GM21825 (cell line): ENCODE measurements around the gene QSOX1.

Experiments
- ATAC-seq: cut with Tn5 transposase; IDR thresholded peaks from one replicate; pipeline ENCODE4 v1.9.1; 2021; ENCODE audit warnings: mild to moderate bottlenecking, moderate library complexity; ENCODE audit not compliant: unreplicated experiment

The QSOX1 gene

DNA sequence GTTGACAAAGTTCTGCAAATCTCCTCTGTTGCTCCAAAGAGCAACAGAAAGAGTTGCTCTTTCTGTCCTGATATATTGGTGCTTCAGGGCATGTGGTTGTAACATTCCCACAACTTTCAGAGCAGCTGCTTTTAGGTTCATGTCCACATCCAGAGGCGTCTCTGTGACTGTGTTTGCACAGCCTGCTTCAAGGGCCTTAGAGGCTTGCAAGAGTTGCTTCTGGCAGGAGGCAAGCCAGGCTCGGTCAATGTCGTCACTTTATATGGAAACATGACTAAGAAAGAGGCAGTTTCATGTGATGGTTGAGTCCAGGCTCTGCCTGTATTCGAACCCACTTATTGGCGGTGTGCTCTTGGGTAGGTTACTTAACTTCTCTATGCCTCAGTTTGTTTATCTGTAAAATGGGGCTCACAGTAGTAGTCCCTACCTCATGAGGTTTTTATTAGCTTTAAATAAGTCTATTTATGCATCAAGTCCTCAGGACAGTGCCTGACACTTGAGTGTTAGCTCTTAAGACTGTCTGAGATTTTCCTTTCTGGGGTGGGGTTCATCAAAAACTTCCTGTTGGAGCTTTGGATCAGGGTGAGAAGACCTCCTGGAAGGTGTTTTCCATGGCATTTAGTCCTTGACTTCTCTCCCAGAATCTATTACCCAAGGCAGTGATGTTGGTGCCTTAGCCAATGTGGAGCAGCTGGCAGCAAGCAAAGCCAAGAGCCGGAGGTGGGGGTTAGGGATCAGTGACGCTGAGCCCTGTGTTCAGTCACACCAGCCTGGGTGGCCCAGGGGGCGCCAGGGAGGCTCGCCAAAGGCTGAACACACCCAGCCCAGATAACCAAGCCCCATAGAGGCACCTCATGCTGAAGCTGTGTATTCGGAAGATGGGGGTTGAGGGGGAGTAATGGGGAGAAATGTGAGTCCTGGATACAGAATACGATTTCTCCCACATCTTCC is 94.3 kb downstream of the QSOX1 start:
- no peak for ATAC-seq

DNA sequence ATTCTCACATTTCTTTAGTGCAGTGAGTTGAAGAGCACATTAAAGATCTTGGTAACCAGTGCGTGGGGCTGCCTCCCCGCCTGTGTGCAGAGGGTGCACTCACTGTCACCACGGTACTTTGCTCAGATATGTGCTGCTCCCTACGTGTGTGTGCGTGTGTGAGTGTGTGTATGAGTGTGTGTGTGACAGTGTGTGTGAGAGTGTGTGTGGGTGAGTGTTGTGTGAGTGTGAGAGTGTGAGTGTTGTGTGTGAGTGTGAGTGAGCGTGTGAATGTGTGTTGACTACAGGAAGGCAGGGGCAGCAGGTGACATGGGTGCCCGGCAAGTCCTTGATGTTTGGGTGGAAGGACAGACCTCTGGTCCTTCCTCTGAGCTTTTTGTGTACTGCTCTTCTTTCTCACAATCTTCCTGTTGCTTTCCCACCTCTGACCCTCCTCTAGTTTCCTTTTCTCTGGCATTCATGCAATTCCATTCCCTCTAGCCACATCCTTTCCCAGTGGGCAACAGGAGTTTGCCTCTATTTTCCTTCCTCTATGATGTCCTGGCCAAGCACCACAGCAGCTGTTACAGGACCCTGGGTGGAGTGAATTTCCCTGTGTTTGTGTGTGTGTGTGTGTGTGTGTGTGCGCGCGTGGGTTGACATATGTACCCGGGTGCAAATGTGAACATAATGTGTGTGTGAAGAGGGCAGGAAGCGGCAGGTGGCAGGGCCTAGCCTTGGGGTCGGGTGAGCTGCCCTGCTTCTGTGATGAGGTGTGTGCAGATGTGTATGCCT is 95.2 kb downstream of the QSOX1 start:
- no peak for ATAC-seq

DNA sequence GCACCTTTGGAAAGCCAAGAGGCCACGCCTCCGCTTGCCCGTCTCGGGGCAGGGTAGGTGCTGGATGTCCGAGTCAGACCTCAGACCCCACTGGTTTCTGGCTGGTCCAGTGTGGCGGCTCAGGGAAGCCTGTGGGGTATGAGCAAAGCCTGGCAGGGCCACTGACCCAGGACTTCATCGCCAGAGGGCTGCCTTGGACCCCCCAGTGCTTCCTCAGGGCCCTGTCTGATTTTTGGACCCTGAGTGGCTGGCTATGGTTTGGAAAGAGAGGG is 95.8 kb downstream of the QSOX1 start:
- ATAC-seq = no peak

DNA sequence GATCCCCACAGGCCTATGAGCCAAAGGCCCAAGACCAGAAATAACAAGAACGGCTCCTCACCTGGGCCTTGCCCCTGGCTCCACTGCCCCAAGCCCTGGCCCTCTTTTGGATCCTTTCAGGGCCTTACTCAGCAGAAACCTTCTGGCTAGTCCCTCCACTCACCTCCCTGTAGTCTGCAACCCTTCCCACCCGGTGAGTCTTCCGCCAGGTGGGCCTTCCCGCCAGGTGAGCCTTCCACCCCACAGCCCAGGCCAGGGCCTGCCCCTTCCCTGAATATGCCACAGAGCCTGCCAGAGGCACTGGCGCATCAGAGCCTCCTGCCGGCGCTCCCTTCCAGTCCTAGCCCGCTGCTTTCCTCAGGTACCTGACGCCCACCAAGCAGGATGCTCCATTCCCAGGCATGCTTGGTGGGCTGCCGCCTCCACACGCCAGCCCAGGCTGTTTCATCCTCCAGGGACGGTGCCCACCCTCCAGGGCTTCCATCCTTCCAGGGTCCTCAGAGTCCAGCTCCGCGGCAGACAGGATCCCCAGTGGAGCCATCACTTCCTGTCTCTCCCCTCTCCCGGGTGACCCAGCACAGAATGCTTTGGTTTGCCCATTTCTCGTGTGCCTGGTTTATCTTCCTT is 96.3 kb downstream of the QSOX1 start:
- no peak for ATAC-seq

DNA sequence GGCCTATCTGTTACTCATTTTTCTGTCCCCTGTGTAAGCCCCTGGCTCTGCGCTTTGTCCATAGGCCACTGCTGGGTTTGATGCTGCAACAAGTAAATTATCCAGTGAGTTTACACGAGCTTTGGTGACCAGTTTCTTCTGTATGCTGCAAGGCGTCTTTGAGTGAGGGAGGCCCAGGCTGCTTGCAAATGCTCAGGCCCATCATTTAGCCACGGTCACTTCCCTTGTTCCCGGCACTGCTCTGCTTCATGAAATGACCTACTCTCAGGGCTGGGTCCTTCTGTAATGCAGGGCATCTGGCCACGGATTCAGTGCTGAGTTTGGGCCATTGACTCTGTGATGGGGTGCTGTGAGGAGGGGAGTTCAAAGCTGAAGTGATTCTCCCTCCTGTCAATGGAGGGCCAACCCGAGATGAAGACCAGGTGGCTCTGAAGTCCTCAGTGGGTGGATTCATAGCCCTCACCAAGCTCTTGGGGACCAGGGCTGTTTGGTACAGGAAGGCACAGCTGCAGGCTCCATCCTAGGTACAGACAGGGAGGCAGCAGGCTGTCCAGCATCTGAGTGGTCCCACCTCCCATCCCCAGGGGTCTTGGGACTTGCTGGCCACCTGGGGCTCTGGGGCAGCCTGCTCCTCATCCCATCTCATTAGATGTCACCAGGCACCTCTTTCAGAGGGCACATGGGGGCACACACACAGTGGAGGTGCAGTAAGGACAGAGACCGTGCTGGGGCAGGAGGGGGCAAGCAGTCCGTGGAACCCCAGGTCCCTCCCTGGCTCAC is 97.0 kb downstream of the QSOX1 start:
- no peak for ATAC-seq

DNA sequence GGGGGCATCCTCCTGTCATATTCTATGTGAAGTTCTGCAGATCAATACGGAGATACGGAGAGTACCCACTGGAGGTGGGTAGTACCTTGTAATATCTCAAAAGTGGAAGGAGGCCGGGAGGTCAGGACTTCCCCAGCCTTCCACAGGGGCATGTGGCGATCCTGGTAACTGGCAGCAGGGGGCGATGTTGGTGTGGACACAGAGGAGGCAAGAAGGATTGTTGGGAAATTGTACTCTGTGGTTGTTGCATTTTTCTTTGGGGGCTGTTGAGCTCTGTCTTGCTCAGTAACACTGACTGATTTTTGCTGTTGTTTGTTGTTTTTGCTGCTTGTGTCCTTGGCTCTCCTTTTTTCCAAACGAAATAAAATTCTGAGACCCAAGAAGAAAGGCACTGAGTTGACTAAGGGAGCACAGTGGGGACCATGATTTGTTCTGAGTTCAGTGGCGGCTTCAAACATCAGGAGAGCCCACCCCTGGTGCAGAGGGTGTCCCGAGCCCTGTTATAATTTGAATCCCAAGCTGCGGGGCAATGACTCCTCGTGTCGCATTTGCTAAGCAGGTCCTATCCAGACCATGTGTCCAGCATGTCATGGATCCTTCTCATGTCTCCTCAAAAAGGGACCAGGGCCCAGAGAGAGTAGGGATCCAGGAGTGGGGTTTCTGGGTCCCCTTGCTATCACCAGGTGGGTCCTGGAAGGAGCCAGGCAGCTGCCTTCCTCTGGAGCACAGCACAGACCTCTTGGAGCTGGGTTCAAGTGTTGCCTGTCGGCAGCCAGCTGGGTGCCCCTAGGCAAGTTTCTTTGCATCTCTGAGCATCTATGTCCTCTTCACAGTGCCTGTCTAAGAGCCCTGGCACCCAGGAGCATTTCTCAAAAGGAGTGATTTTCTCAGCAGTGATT is 98.2 kb downstream of the QSOX1 start:
- peak; percentile 71 for ATAC-seq
